A549 (cell line): ENCODE results near the gene TCEANC2. TPM values are rescaled to one million over a fixed set of nuclear protein-coding genes. Genes with fewer than 3 reads are reported as not detected.

Experiments used
- ATAC-seq, 2 experiments: fragments of 200-7000 bp in 1 of 2; fragments of >200 bp in 1 of 2; cut with Nextera tagmentation in 1 of 2; cut with Tn5 transposase in 1 of 2; 3 replicates each; pipeline versions ENCODE4 v1.8.0 to v1.9.1; 2018 to 2020; ENCODE audit warnings: mild to moderate bottlenecking in 1 of 2, moderate library complexity in 1 of 2
- CTCF ChIA-PET: fragments of 300-600 bp; sonication (Branson Sonifier 250); formaldehyde crosslinking; extraction: SDS; loops from one replicate; lab custom pipeline; 2021; ENCODE audit warnings: antibody characterized with exemption, inconsistent platforms; lab: Yijun Ruan, JAX
- POLR2A ChIA-PET: fragments of 350-600 bp; formaldehyde crosslinking; extraction: SDS; loops from one replicate; lab custom pipeline; 2021; ENCODE audit warnings: antibody characterized with exemption, inconsistent platforms; lab: Yijun Ruan, JAX
- DNase-seq, 2 experiments: peaks; one replicate each; pipeline versions ENCODE4 v3.0.0 to v3.0.0-alpha.2; 2011 to 2016; ENCODE audit warnings: low read depth in 1 of 2, low spot score in 1 of 2
- FAIRE-seq: peaks from 2 replicates; lab custom pipeline; 2011; peaks lifted over from hg19 to GRCh38; lab: Jason Lieb, UNC
- H3K27ac ChIP-seq, 2 experiments: fragments of >200 bp; sonication (Bioruptor Twin); formaldehyde crosslinking; 3 replicates each; pipeline ENCODE4 v1.5.1; 2016 to 2017
- H3K4me1 ChIP-seq: fragments of >200 bp; sonication (Bioruptor Twin); formaldehyde crosslinking; 3 replicates; pipeline ENCODE4 v1.6.1; 2016
- H3K4me2 ChIP-seq: fragments of >200 bp; sonication (Bioruptor Twin); formaldehyde crosslinking; 3 replicates; pipeline ENCODE4 v1.6.1; 2016
- H3K4me3 ChIP-seq: fragments of >200 bp; sonication (Bioruptor Twin); formaldehyde crosslinking; 3 replicates; pipeline ENCODE4 v1.5.1; 2016
- H3K9me3 ChIP-seq: fragments of >200 bp; sonication (Bioruptor Twin); formaldehyde crosslinking; 3 replicates; pipeline ENCODE4 v1.6.1; 2016
- CBX8 ChIP-seq: fragments of 200-600 bp; sonication (generic); IDR thresholded peaks from 2 replicates; pipeline ENCODE4 v1.6.1; 2016
- CHD2 ChIP-seq: fragments of 150-350 bp; IDR thresholded peaks from 2 replicates; pipeline ENCODE4 v1.6.1; 2014; ENCODE audit warnings: low read length; ENCODE audit not compliant: partially characterized antibody
- ESRRA ChIP-seq: fragments of 150-350 bp; IDR thresholded peaks from 2 replicates; pipeline ENCODE4 v1.6.1; 2014; ENCODE audit warnings: mild to moderate bottlenecking, low read length, borderline replicate concordance
- FOXS1 ChIP-seq: fragments of 250-450 bp; sonication (Bioruptor Pico); IDR thresholded peaks from 2 replicates; pipeline ENCODE4 v1.5.0; 2020; ENCODE audit warnings: mild to moderate bottlenecking, moderate library complexity
- HES2 ChIP-seq: fragments of >200 bp; sonication (Bioruptor Twin); formaldehyde crosslinking; IDR thresholded peaks from 2 replicates; pipeline ENCODE4 v1.6.1; 2016
- HEYL ChIP-seq: fragments of 250-450 bp; sonication (Bioruptor Pico); IDR thresholded peaks from 2 replicates; pipeline ENCODE4 v1.8.0; 2021; ENCODE audit warnings: mild to moderate bottlenecking, moderate library complexity
- HOXA7 ChIP-seq: fragments of 250-450 bp; sonication (Bioruptor Pico); IDR thresholded peaks from 2 replicates; pipeline ENCODE4 v1.5.0; 2020; ENCODE audit warnings: mild to moderate bottlenecking, moderate library complexity
- HOXB5 ChIP-seq: fragments of 250-450 bp; sonication (Bioruptor Pico); IDR thresholded peaks from 2 replicates; pipeline ENCODE4 v1.5.0; 2020; ENCODE audit warnings: mild to moderate bottlenecking, moderate library complexity
- JUNB ChIP-seq: fragments of >200 bp; sonication (Bioruptor Twin); formaldehyde crosslinking; IDR thresholded peaks from 2 replicates; pipeline ENCODE4 v1.6.1; 2016
- KDM1A ChIP-seq: fragments of 200-600 bp; sonication (generic); IDR thresholded peaks from 2 replicates; pipeline ENCODE4 v1.6.1; 2016; ENCODE audit warnings: low read depth, mild to moderate bottlenecking
- KDM5A ChIP-seq: fragments of 200-600 bp; sonication (generic); IDR thresholded peaks from 2 replicates; pipeline ENCODE4 v1.6.1; 2016; ENCODE audit warnings: antibody characterized with exemption, mild to moderate bottlenecking
- MAFK ChIP-seq: fragments of 450-650 bp; IDR thresholded peaks from 2 replicates; pipeline ENCODE4 v1.6.1; 2014; ENCODE audit not compliant: partially characterized antibody
- MYC ChIP-seq: IDR thresholded peaks from 2 replicates; pipeline ENCODE4 v1.6.1; 2012; ENCODE audit warnings: mild to moderate bottlenecking, inconsistent platforms, low read length, improper control_type of control experiment, borderline replicate concordance
- NR3C1 ChIP-seq: fragments of >200 bp; sonication (Bioruptor Twin); formaldehyde crosslinking; IDR thresholded peaks from 3 replicates; pipeline ENCODE4 v1.6.1; 2017
- POLR2A ChIP-seq: IDR thresholded peaks from 2 replicates; pipeline ENCODE4 v1.6.1; 2012; ENCODE audit warnings: mild to moderate bottlenecking, low read length
- RARB ChIP-seq: fragments of 250-450 bp; sonication (Bioruptor Pico); IDR thresholded peaks from 2 replicates; pipeline ENCODE4 v1.8.0; 2021; ENCODE audit warnings: mild to moderate bottlenecking, moderate library complexity
- RCOR1 ChIP-seq: fragments of 150-350 bp; IDR thresholded peaks from 2 replicates; pipeline ENCODE4 v1.6.1; 2014; ENCODE audit warnings: antibody characterized with exemption, low read length, low read depth
- RFX5 ChIP-seq: fragments of 450-650 bp; IDR thresholded peaks from 2 replicates; pipeline ENCODE4 v1.7.1; 2014; ENCODE audit warnings: antibody characterized with exemption, mild to moderate bottlenecking, moderate library complexity
- RNF2 ChIP-seq: fragments of 200-600 bp; sonication (generic); IDR thresholded peaks from 2 replicates; pipeline ENCODE4 v1.6.1; 2016; ENCODE audit warnings: low read depth, mild to moderate bottlenecking, antibody characterized with exemption, moderate library complexity, borderline replicate concordance
- TP53 ChIP-seq: fragments of 250-450 bp; sonication (Bioruptor Pico); IDR thresholded peaks from 2 replicates; pipeline ENCODE4 v1.5.0; 2021; ENCODE audit warnings: mild to moderate bottlenecking, moderate library complexity
- ZC3H11A ChIP-seq: fragments of 450-650 bp; IDR thresholded peaks from 2 replicates; pipeline ENCODE4 v1.6.1; 2014; ENCODE audit warnings: antibody characterized with exemption, mild to moderate bottlenecking
- ZFP36 ChIP-seq: fragments of 450-650 bp; IDR thresholded peaks from 2 replicates; pipeline ENCODE4 v1.6.1; 2014; ENCODE audit warnings: borderline replicate concordance; ENCODE audit not compliant: partially characterized antibody
- WGBS: methylation state at CpG from one replicate; pipeline ENCODE4 v1.1.6; 2017; ENCODE audit errors: missing lambda C conversion rate; 5-methylcytosine and 5-hydroxymethylcytosine counted together
- polyA plus RNA-seq, 4 experiments: library from polyadenylated mRNA; depleted of rRNA in 3 of 4; stranded (reverse); fragments of >200 nt; fragmentation: RNase III in 1 of 4; extraction: RNeasy Plus Mini Kit Qiagen cat#74134 plus additional on column Dnase treatment in 1 of 4; gene quantifications; 2 replicates in 3 of 4; 3 replicates in 1 of 4; pipeline ENCODE4 v1.2.3, GENCODE V29; 2011 to 2017
- TF ChIP-seq, protein P1 (sequence below): fragments of >200 bp; sonication (Bioruptor Twin); formaldehyde crosslinking; IDR thresholded peaks from 3 replicates; pipeline ENCODE4 v1.5.1; 2016
- TF ChIP-seq, protein P2 (sequence below): fragments of 200-600 bp; sonication (generic); IDR thresholded peaks from 2 replicates; pipeline ENCODE4 v1.6.1; 2016; ENCODE audit warnings: antibody characterized with exemption, mild to moderate bottlenecking, moderate library complexity

TCEANC2 gene
- polyA plus RNA-seq, 2 of the 4 experiments (the other 2 are of a cell fraction): 1.9 to 3.4 TPM

DNA sequence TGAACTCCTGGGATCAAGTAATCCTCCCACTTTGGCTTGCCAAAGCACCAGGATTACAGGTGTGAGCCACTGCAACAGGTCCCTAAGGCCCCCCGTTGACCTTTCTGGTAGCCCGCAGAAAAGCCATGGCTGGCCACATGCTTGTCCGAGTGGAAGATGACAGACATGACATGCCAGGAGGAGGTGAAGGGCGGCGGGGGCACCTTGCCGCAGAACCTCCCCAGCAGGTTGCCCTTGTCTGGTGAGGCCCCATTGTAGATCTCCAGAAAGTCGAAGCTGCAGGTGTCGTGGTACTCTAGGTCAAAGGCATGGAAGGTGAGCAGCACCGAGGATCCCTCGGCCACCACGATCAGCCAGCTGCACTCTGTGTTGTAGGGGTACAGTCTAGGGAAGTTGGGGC lies 91.0 kb downstream of the TCEANC2 start (continued):
- TF ChIP-seq, protein P1, sequence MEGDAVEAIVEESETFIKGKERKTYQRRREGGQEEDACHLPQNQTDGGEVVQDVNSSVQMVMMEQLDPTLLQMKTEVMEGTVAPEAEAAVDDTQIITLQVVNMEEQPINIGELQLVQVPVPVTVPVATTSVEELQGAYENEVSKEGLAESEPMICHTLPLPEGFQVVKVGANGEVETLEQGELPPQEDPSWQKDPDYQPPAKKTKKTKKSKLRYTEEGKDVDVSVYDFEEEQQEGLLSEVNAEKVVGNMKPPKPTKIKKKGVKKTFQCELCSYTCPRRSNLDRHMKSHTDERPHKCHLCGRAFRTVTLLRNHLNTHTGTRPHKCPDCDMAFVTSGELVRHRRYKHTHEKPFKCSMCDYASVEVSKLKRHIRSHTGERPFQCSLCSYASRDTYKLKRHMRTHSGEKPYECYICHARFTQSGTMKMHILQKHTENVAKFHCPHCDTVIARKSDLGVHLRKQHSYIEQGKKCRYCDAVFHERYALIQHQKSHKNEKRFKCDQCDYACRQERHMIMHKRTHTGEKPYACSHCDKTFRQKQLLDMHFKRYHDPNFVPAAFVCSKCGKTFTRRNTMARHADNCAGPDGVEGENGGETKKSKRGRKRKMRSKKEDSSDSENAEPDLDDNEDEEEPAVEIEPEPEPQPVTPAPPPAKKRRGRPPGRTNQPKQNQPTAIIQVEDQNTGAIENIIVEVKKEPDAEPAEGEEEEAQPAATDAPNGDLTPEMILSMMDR: no peak
- TF ChIP-seq FOXS1 (no peak), MAFK (no peak), RARB (no peak), HOXA7 (CRISPR knock-in tag) (no peak), HEYL (no peak)
- TF ChIP-seq, all 56 proteins: peak for 0

DNA sequence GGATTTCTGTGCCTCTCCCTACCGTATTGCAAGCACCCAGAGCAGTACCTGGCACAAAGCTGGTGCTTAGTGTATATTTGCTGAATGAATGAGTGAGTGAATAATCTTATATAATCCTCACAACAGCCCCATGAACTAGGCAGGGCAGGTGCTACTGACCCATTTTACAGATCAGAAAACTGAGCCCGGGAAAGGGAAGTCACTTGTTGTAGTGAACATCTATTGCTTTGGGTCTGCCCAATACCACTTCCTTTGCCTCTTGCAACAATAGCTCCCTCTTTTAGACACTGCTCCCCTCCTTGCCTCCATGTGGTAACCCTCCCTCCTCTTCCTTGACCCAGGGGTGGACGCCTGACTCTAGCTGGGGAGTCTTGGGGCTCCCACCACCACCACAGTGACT lies 96.3 kb downstream of the TCEANC2 start:
- ATAC-seq (no peak), FAIRE-seq (no peak), DNase-seq (no peak)
- no peak overlapping the region for H3K4me3 ChIP-seq
- no peak for TF ChIP-seq RFX5
- no peak for TF ChIP-seq RCOR1
- no peak for TF ChIP-seq ZC3H11A
- TF ChIP-seq ZFP36: no peak
- no peak for TF ChIP-seq HOXA7 (CRISPR knock-in tag)
- TF ChIP-seq, protein P2, sequence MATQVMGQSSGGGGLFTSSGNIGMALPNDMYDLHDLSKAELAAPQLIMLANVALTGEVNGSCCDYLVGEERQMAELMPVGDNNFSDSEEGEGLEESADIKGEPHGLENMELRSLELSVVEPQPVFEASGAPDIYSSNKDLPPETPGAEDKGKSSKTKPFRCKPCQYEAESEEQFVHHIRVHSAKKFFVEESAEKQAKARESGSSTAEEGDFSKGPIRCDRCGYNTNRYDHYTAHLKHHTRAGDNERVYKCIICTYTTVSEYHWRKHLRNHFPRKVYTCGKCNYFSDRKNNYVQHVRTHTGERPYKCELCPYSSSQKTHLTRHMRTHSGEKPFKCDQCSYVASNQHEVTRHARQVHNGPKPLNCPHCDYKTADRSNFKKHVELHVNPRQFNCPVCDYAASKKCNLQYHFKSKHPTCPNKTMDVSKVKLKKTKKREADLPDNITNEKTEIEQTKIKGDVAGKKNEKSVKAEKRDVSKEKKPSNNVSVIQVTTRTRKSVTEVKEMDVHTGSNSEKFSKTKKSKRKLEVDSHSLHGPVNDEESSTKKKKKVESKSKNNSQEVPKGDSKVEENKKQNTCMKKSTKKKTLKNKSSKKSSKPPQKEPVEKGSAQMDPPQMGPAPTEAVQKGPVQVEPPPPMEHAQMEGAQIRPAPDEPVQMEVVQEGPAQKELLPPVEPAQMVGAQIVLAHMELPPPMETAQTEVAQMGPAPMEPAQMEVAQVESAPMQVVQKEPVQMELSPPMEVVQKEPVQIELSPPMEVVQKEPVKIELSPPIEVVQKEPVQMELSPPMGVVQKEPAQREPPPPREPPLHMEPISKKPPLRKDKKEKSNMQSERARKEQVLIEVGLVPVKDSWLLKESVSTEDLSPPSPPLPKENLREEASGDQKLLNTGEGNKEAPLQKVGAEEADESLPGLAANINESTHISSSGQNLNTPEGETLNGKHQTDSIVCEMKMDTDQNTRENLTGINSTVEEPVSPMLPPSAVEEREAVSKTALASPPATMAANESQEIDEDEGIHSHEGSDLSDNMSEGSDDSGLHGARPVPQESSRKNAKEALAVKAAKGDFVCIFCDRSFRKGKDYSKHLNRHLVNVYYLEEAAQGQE: no peak
- no peak for TF ChIP-seq CBX8
- TF ChIP-seq KDM1A: no peak
- TF ChIP-seq KDM5A: no peak
- no peak for TF ChIP-seq HES2
- no peak for TF ChIP-seq JUNB
- no peak for TF ChIP-seq TP53
- TF ChIP-seq RNF2: no peak
- TF ChIP-seq CHD2: no peak
- TF ChIP-seq MYC: no peak
- no peak for TF ChIP-seq NR3C1
- H3K27ac ChIP-seq: no peak overlapping the region
- 0 out of 3 replicates have a peak, but pooled peaks cover 7% of the 10 kb centered on the region for H3K4me1 ChIP-seq
- CTCF ChIA-PET: no interaction called here
- H3K9me3 ChIP-seq: no peaks in the 10 kb centered on the region
- no peak overlapping the region for H3K4me2 ChIP-seq
- POLR2A ChIA-PET: no interaction called here
- WGBS: 92% methylated on average over 3 of the region's 3 CpGs

DNA sequence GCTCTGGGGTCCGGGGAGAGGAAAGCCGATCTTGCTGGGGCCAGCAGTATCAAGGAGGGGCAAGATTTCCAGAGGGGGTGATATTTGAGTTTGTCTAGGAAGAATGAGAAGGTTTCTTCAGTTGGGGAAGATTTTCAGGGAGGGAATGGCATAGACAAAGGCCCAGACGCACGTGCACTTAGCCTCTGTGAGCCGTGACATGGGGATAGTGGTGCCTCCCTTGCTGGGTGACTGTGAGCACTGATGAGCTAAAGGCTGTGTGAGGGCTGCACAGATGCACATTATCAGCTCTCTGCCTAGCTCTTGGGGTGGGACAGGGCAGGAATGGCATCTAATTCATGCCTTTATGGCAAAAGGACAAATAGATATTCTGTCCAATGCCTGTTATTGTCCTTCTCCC lies 97.6 kb downstream of the TCEANC2 start:
- ATAC-seq: no peak
- CTCF ChIA-PET: interaction anchor here (1.5 kb wide), 1 partner anchor 255 kb away, joined by 3 read pairs; the partner anchor contains the start of gene SSBP3

More for the DNA sequence above, 97.6 kb downstream of the TCEANC2 start:
- Histone ChIP-seq H3K9me3 (no peaks in the 10 kb centered on the region), H3K4me3 (no peak overlapping the region), H3K4me1 (0 out of 3 replicates have a peak, but pooled peaks cover 7% of the 10 kb centered on the region), H3K27ac (no peak overlapping the region), H3K4me2 (no peak overlapping the region)
- POLR2A ChIA-PET: no interaction called here
- FAIRE-seq (no peak), DNase-seq (no peak)
- TF ChIP-seq ESRRA: no peak
- no peak for TF ChIP-seq RCOR1
- no peak for TF ChIP-seq POLR2A
- no peak for TF ChIP-seq HOXB5
- 90% methylated on average over 5 of the region's 5 CpGs for WGBS
